ENCODE data around the gene MAL. TPM values are rescaled to one million over a fixed set of nuclear protein-coding genes. Genes with fewer than 3 reads are reported as not detected.

Gene MAL
- total and polyA plus RNA-seq, 2 of the 8 experiments (the other 6 are each of a cell fraction or from before 2014, with no cell fraction given) = not detected

GRCh38 chr2:95048825-95049682 is 23.5 kb downstream of the MAL start:
- H3K36me3 ChIP-seq (ENCODE audit: control insufficient read depth in 2 of 4, insufficient read depth in 4 of 4, low read length in 3 of 4) = no peaks in the 10 kb centered on the region
- H4K20me1 ChIP-seq (replicated peaks in 1 of 2; ENCODE audit: control insufficient read depth in 1 of 2, insufficient read depth in 2 of 2, low read length in 2 of 2) = no peaks in the 10 kb centered on the region
- DNase-seq (ENCODE audit: low read depth in 1 of 2, low spot score in 2 of 2) (no peak), FAIRE-seq (no peak)
- no peak overlapping the region for H2BK20ac ChIP-seq (ENCODE audit: low read length)
- no peak overlapping the region for H3K4ac ChIP-seq (replicated peaks; ENCODE audit: insufficient read length, low read depth, low read length)
- H3K79me1 ChIP-seq (ENCODE audit: low read depth, low read length) = no peaks in the 10 kb centered on the region; the same call in 1 of the 2 replicates
- no peaks in the 10 kb centered on the region for H3K79me2 ChIP-seq (ENCODE audit: control insufficient read depth in 1 of 2, insufficient read depth in 2 of 2, low read length in 2 of 2)
- ChIA-PET CTCF (ENCODE audit: partially characterized antibody) (no interaction called here), POLR2A (ENCODE audit: partially characterized antibody) (no interaction called here)
- H3K27ac ChIP-seq (ENCODE audit: low read depth, low read length) = no peak overlapping the region
- no peak overlapping the region for H3K4me2 ChIP-seq (ENCODE audit: insufficient read depth in 1 of 2, low read depth in 2 of 2, low read length in 2 of 2)
- H3K27me3 ChIP-seq (replicated peaks in 1 of 4; ENCODE audit: control insufficient read depth in 3 of 4, extremely low read depth in 1 of 4, insufficient read depth in 3 of 4, low read length in 3 of 4) = no peaks in the 10 kb centered on the region
- H3K4me1 ChIP-seq (replicated peaks in 1 of 4; ENCODE audit: control insufficient read depth in 3 of 4, insufficient read depth in 4 of 4, low read length in 3 of 4) = no peaks in the 10 kb centered on the region; a peak in 1 of 7 replicates
- no peak overlapping the region for H2BK15ac ChIP-seq (ENCODE audit: low read length)
- no peak overlapping the region for H2BK12ac ChIP-seq (ENCODE audit: low read depth, low read length)
- no peak overlapping the region for H2BK120ac ChIP-seq (replicated peaks; ENCODE audit: low read depth, low read length)
- H4K5ac ChIP-seq (ENCODE audit: insufficient read length, low read depth, low read length) = no peak overlapping the region
- WGBS, 2 experiments (ENCODE audit: extremely low coverage in 1 of 2, insufficient coverage in 1 of 2, insufficient read length in 1 of 2, insufficient replicate concordance in 2 of 2, low coverage in 1 of 2, low lambda C conversion rate in 2 of 2, missing lambda C conversion rate in 1 of 2) = 85% methylated on average over 12 of the region's 15 CpGs; no CpG with 5 or more reads in 1 of the 2 experiments
- no peak overlapping the region for H4K8ac ChIP-seq (ENCODE audit: extremely low read depth, insufficient read depth, low read length)
- H3K23me2 ChIP-seq (ENCODE audit: low read depth, low read length) = no peaks in the 10 kb centered on the region
- no peak overlapping the region for H3K4me3 ChIP-seq (ENCODE audit: extremely low read depth in 1 of 4, insufficient read depth in 2 of 4, low read depth in 3 of 4, low read length in 4 of 4)
- no peak overlapping the region for H3K9ac ChIP-seq (replicated peaks in 1 of 4; ENCODE audit: extremely low read depth in 1 of 4, low read depth in 3 of 4, low read length in 3 of 4)
- peaks cover 78 to 94% of the 10 kb centered on the region in 2 experiments for H3K9me3 ChIP-seq (ENCODE audit: insufficient read depth in 2 of 2, low read depth in 1 of 2, low read length in 1 of 2)
- no peak overlapping the region for H3K56ac ChIP-seq (replicated peaks; ENCODE audit: insufficient read length, low read depth, low read length)
- no peak for TF ChIP-seq JUND (IDR thresholded peaks at IDR 0.05; ENCODE audit: low read length)
- TF ChIP-seq ATF2 (IDR thresholded peaks at IDR 0.05; ENCODE audit: low read length) = no peak
- TF ChIP-seq KDM4A (IDR thresholded peaks at IDR 0.05; ENCODE audit: low read depth, low read length, severe bottlenecking) = no peak
- no peak for TF ChIP-seq CTBP2 (IDR thresholded peaks at IDR 0.05; ENCODE audit: borderline replicate concordance, insufficient read depth, insufficient read length, low read length)
- H3K14ac ChIP-seq (ENCODE audit: insufficient read length) = no peak overlapping the region
- H2AK5ac ChIP-seq (ENCODE audit: low read depth, low read length) = no peak overlapping the region
- H4K91ac ChIP-seq (replicated peaks; ENCODE audit: insufficient read length, low read length) = no peak overlapping the region
- H2BK5ac ChIP-seq (ENCODE audit: low read depth, low read length) = no peak overlapping the region
- H2AFZ ChIP-seq (ENCODE audit: low read length) = no peak overlapping the region
- no peak overlapping the region for H3K23ac ChIP-seq (ENCODE audit: insufficient read length)
- no peak overlapping the region for H3K18ac ChIP-seq (ENCODE audit: extremely low read depth, low read length)

Data from H1 (cell line).